Heart left ventricle (tissue), 16 donors: ENCODE results near the gene SLC35F1. TPM values are rescaled to one million over a fixed set of nuclear protein-coding genes. Genes with fewer than 3 reads are reported as not detected.

Experiments
- ATAC-seq, 4 donors: fragments of 200-7000 bp; cut with Tn5 transposase; one replicate each; pipeline ENCODE4 v1.9.1; 2020 to 2022; ENCODE audit warnings: moderate library complexity in 4 of 4, mild to moderate bottlenecking in 3 of 4, moderate number of reproducible peaks in 1 of 4
- DNase-seq, 5 donors: peaks; one replicate each; pipeline ENCODE4 v3.0.0-alpha.2; 2020
- H3K27ac ChIP-seq, 12 donors: fragments of 200-600 bp; sonication (generic) in 4 of 12; one replicate each; pipeline versions ENCODE4 v1.5.0 to v1.8.0; 2016 to 2022; ENCODE audit warnings: mild to moderate bottlenecking in 2 of 12
- H3K27me3 ChIP-seq, 9 donors: fragments of 200-600 bp; sonication (generic) in 2 of 9; one replicate each; pipeline versions ENCODE4 v1.5.1 to v1.8.0; 2016 to 2022; ENCODE audit warnings: mild to moderate bottlenecking in 3 of 9
- H3K36me3 ChIP-seq, 9 donors: fragments of 200-600 bp; sonication (generic) in 2 of 9; one replicate each; pipeline versions ENCODE4 v1.5.0 to v1.8.0; 2018 to 2022; ENCODE audit warnings: mild to moderate bottlenecking in 2 of 9
- H3K4me1 ChIP-seq, 12 donors: fragments of 200-600 bp; sonication (generic) in 4 of 12; one replicate each; pipeline versions ENCODE4 v1.5.0 to v1.8.0; 2016 to 2022; ENCODE audit warnings: mild to moderate bottlenecking in 3 of 12
- H3K4me3 ChIP-seq, 12 donors: fragments of 200-600 bp; sonication (generic) in 4 of 12; one replicate each; pipeline versions ENCODE4 v1.5.0 to v1.8.0; 2017 to 2022; ENCODE audit warnings: mild to moderate bottlenecking in 9 of 12, moderate library complexity in 4 of 12
- H3K9me3 ChIP-seq, 12 donors: fragments of 200-600 bp; sonication (generic) in 4 of 12; one replicate each; pipeline versions ENCODE4 v1.5.0 to v1.8.0; 2016 to 2022; ENCODE audit warnings: mild to moderate bottlenecking in 1 of 12
- CTCF ChIP-seq, 12 donors: fragments of 200-600 bp; sonication (generic) in 4 of 12; IDR thresholded peaks; one replicate each; pipeline versions ENCODE4 v1.5.0 to v1.8.0; 2018 to 2022; ENCODE audit warnings: antibody characterized with exemption in 12 of 12, mild to moderate bottlenecking in 5 of 12
- POLR2A ChIP-seq, 2 donors: fragments of 450-650 bp; IDR thresholded peaks; one replicate each; pipeline ENCODE4 v1.6.1; 2017; ENCODE audit warnings: antibody characterized with exemption in 2 of 2, mild to moderate bottlenecking in 2 of 2, moderate library complexity in 2 of 2
- WGBS, 4 donors: extraction: QIAGEN DNeasy Blood & Tissue Kit in 2 of 4; methylation state at CpG; one replicate each; pipeline versions ENCODE4 v1.1.5 to v1.1.7; 2013 to 2018; 5-methylcytosine and 5-hydroxymethylcytosine counted together
- intact Hi-C, 10 donors: fragments of 100-400 bp; cut with DNase I; formaldehyde crosslinking; loops; one replicate each; pipeline versions ENCODE4 v1.11.1 to v1.14.2; 2022
- polyA plus RNA-seq, 2 donors: library from polyadenylated mRNA; stranded (reverse); fragments of 200-250 nt; gene quantifications; one replicate each; pipeline ENCODE4 v1.2.3, GENCODE V29; 2013
- total RNA-seq, 9 donors: library from RNA; depleted of rRNA in 2 of 9; stranded (reverse); fragments of >200 nt in 2 of 9; fragmentation: NEBNext Ultra II Directional in 3 of 9; extraction: Animal tissue kit (Norgen Biotek cat#: 25700) in 3 of 9; gene quantifications; one replicate each; pipeline versions ENCODE4 v1.1.0 to v1.2.4, GENCODE V29; 2016 to 2023
- donor health status: ischemic (EF 13 %, LVEDD 7.1; RV severe dilation, severe dysfunction).
- donor health status: healthy with polysubstance abuse.
- donor health status: DM: no; HTN: yes; CAD: no.
- donor health status: DM: no; HTN: no; CAD: no.
- donor health status: ischemic (EF 25% LVEDD 6.9; RV normal size, moderate dysfunction).
- donor health status: ischemic (EF 25% LVEDD 5.7; RV mildly dilated, moderate dysfunction).
- donor health status: healthy.
- donor health status: DM: yes; HTN: yes; CAD: no.
- donor health status: ischemic (EF 35%, LVEDD 5.7; RV mildly dilated, moderate dysfunction).
- donor health status: nonischemic (EF 11% LVEDD 7.7; RV severe dilation, severe dysfunction).
- donor health status: DM: yes; HTN: yes; CAD: no.
- donor health status: PGD.
- donor health status: ischemic (EF 29% LVEDD 5.4; RV normal size, mild dysfunction).
- donor health status: nonischemic (EF 23%, LVEDD 6.1; RV moderate dilation, normal function).

The SLC35F1 gene
- total and polyA plus RNA-seq, 11 donors, result 1.1 to 11.6 (median 5.0) TPM

DNA sequence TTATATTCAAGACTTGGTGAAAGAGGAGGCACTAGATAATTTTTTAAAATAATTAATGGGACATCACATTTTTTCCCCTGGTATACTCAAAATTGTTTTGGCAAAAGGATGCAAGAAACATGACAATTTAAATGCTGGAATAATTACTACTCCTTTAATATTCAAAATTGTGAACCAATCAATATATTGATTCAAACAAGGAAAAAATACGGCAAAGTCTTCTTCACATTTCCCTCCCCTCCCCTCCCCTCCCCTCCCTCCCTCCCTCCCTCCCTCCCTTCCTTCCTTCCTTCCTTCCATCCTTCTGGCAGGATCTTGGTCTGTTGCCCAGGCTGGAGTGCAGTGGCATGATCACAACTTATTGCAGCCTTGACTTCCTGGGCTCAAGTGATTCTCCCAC is 4.1 kb downstream of the SLC35F1 start:
- intact Hi-C loops, result no loop called here
- no peak overlapping the region for H3K27ac ChIP-seq
- H3K4me3 ChIP-seq, result no peak overlapping the region
- DNase-seq (no peak), ATAC-seq (no peak)
- H3K9me3 ChIP-seq, result no peaks in the 10 kb centered on the region
- peaks cover 0 to 23% (median 7%) of the 10 kb centered on the region in 12 donors for H3K4me1 ChIP-seq
- TF ChIP-seq POLR2A (IDR thresholded peaks at IDR 0.05) (no peak), CTCF (IDR thresholded peaks at IDR 0.05) (no peak)
- WGBS, 4 donors, result 74 to 84% (median 75%) methylated on average over 1 of the region's 1 CpG
- no peaks in the 10 kb centered on the region for H3K36me3 ChIP-seq
- peaks cover 4 to 47% (median 17%) of the 10 kb centered on the region in 9 donors for H3K27me3 ChIP-seq

DNA sequence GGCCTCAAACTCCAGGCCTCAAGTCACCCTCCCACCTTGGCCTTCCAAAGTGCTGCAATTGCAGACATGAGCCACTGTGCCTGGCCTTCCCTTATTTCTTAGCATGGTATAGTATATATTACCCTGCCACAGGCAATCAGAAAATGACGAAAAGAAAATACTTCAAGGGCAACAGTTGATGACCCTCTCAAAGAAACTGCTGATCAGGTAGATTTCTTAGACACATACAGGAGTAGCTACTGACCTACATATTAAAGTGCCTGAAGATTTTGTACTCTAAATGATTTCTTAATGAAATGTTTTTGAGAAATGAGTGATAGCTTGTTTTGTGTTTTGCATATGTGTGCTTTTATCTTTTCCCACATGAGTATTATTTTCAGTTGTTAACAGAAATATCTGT is 4.6 kb downstream of the SLC35F1 start:
- no peak overlapping the region for H3K4me3 ChIP-seq
- DNase-seq (no peak), ATAC-seq (no peak)
- H3K4me1 ChIP-seq, result peaks cover 0 to 18% (median 7%) of the 10 kb centered on the region in 12 donors
- TF ChIP-seq CTCF (IDR thresholded peaks at IDR 0.05) (no peak), POLR2A (IDR thresholded peaks at IDR 0.05) (no peak)
- 92 to 100% (median 94%) methylated on average over 1 of the region's 1 CpG for WGBS, 4 donors
- peaks cover 4 to 42% (median 17%) of the 10 kb centered on the region in 9 donors for H3K27me3 ChIP-seq
- no peaks in the 10 kb centered on the region for H3K9me3 ChIP-seq
- no peaks in the 10 kb centered on the region for H3K36me3 ChIP-seq
- intact Hi-C loops, result no loop called here
- no peak overlapping the region for H3K27ac ChIP-seq

GRCh38 chr6:117915846-117916245 is 8.8 kb downstream of the SLC35F1 start:
- H3K4me1 ChIP-seq, result peaks cover 0 to 11% (median 3%) of the 10 kb centered on the region in 12 donors
- ATAC-seq (no peak), DNase-seq (no peak)
- no peak overlapping the region for H3K27ac ChIP-seq
- peaks cover 0 to 34% (median 11%) of the 10 kb centered on the region in 9 donors for H3K27me3 ChIP-seq
- no peaks in the 10 kb centered on the region for H3K9me3 ChIP-seq
- no peaks in the 10 kb centered on the region for H3K36me3 ChIP-seq
- TF ChIP-seq CTCF (IDR thresholded peaks at IDR 0.05) (no peak), POLR2A (IDR thresholded peaks at IDR 0.05) (no peak)
- WGBS, 4 donors, result 61 to 69% (median 63%) methylated on average over 4 of the region's 4 CpGs
- no peak overlapping the region for H3K4me3 ChIP-seq
- intact Hi-C loops, result no loop called here

DNA sequence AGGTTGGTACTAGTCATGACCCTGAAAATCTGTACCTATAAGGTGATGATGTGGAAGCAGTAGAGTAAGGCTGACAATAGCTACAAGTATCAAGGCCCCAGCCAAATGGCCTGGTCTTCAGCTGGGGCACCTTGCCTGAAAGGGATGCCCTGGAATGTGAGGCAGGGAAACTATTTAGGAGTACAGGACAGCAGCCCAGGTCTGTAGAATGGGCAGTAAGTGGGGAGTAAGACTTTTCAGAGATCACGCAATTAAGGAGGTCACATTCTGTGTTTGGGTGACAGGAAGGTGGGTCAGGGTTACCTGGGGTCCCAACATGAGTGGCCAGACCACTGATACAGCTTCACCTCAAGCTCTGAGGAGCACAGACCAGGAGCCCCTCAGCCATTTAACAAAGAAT is 9.4 kb downstream of the SLC35F1 start:
- 88 to 95% (median 90%) methylated on average over 1 of the region's 1 CpG for WGBS, 4 donors
- ATAC-seq (no peak), DNase-seq (no peak)
- Histone ChIP-seq H3K4me1 (peaks cover 0 to 11% (median 3%) of the 10 kb centered on the region in 12 donors), H3K27me3 (peaks cover 0 to 32% (median 16%) of the 10 kb centered on the region in 9 donors), H3K27ac (no peak overlapping the region), H3K9me3 (no peaks in the 10 kb centered on the region), H3K4me3 (no peak overlapping the region), H3K36me3 (no peaks in the 10 kb centered on the region)
- intact Hi-C loops, result no loop called here
- TF ChIP-seq POLR2A (IDR thresholded peaks at IDR 0.05) (no peak), CTCF (IDR thresholded peaks at IDR 0.05) (no peak)
